Measurements from ENCODE around the gene ZNF536.
"Not testable (repeated sequence)": the region's sequence is repeated elsewhere in the genome, so short reads cannot be mapped to it uniquely, and the experiment has no call there.

The ZNF536 gene

GRCh38 chr19:30390356-30390988 is 18.3 kb downstream of the ZNF536 start:
- DNase-seq = no peak

- DNase-seq = no peak
These were observed 18.9 kb downstream of the ZNF536 start for GRCh38 chr19:30391052-30391451.

- peak; percentile 28 for DNase-seq
These were observed 19.7 kb downstream of the ZNF536 start for GRCh38 chr19:30391554-30392551.

DNA sequence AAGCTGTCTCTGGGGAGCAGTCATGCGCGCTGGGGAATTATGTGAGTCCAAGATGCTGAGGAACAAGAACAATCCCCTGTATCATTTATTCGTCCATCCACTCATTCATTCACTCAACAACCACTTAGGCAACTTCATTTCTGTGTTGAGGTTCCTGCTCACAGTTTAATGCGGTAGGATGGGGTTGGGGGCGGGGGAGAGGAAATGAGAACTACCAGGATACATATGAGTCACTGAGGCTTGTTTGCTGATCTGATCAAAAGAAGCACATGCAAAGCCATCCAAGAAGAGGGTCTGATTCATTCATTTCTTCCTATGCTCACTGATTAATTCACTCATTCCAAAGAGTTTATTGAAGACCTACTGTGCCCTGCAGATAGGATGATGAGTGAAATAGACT is 20.9 kb downstream of the ZNF536 start:
- no peak for DNase-seq

DNA sequence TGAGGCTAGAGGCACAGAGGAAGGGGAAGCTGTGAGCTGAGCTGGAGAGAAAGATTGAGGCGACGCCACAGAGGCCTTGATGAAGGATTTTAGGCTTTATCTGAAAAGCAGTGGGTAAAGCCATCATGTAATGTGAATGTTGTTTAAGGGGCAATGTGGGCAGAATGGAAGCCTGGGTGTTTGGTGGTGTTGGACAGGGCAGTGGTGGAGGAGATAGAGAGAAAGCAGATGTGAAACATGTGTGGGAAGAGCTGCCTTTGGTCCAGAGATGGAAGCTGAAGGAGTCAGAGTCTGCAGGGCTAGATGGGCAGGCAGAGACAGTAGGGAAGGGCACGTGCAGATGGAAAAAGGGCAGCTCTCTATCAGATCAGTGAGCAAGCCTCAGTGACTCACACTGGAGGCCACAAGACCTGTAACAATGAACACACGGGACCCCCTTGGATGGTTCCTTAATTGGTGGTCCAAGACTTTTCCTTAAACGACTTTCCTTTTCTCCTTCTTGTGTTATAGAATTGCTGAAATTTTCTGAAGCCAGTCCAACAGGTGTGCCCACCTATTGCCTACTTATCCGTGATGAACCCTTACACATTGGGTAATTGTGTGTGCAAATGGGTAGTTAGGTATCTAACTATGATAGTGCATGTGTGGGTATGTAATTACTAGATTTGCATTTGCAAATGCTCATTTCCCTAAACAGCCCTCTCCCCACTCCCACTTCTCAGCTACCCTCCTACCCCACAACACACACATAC is 21.7 kb downstream of the ZNF536 start:
- no peak for DNase-seq

DNA sequence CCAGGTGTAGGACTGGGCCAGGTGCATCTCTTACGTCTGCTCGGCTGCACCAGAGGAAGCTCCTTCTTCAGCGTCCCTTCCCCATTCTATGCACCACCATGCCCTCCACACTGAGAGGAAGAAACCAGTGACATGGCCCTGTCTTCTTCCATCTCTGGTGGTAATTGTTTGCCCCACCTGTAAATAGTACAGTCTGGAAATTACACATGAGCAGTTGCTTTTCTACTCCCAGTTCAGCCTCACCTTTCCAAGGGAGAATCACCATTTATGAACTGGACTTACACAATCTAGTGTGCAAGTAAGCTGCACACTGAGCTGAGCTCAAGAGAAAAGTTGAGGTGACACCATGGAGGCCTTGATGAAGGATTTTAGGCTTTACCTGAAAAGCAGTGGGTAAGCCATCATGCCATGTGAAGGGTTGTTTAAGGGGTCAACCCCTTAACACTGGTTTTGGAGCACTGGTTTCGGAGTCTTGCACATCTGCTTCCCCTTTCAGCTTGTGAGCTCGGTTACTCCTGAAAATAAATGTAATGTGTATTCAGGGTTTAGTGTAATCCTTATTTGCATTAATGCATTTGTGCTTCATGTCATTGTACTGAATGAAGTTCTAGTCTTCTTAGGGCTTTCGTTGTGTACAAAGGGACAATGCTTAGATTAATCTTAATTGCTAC is 22.4 kb downstream of the ZNF536 start:
- no peak for DNase-seq

DNA sequence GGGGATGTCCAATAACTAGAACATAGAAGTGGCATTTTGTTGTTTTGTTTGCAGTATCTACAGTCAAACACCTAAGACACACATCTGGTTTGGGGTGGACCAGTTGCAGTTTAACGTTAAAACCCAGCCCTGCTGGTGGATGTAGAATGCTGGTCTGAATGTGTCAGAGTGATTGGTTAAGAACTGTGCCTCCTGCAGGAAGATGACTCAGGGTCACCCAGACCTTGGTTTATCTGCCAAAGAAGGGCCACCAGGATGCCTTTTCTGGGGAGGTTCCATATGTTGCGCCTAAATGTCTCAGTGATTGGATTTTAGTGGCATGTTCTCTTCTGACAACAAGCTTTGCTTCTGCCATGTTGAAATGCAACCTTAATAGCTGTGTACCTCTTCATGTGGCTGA is 23.1 kb downstream of the ZNF536 start:
- no peak for DNase-seq

GRCh38 chr19:30398539-30398938 is 26.4 kb downstream of the ZNF536 start:
- not testable (repeated sequence) for DNase-seq

- no peak for DNase-seq
These were observed 29.8 kb downstream of the ZNF536 start for GRCh38 chr19:30401956-30402355.

DNA sequence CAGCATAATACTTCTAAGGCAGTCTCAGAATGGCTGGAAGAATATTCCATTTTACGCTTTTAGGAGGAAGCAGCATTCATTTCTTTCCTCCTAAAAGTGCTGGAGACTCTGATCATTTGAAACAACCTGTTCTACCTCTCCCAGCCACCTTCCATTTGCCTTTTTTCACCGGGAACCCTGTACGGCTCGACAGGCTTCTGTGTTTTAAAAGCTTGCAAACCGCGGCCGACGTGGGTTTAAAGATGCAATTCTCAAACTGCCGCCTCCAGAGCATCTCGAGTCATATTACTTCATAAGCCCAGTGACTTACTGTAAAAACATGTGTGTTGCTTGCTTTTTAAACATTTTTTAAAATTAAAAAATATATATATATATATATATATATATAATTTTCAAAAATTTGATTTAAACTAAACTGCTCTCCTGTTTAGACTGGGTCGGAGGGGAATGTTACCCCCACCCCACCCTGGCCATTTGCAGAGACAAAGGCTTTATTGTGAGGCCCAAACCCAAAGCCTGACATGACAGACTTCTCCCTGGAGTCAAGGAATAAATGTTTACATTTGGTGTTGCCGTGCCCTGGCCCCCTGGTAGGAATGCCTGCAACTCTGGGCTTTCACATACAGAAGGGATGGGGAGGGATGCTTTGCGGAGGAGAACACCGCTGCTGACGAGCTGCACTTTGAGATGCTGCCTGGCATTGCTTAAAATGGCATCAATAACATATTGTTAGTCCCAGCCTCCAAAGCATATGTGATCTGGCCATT is 30.4 kb downstream of the ZNF536 start:
- DNase-seq = no peak

DNA sequence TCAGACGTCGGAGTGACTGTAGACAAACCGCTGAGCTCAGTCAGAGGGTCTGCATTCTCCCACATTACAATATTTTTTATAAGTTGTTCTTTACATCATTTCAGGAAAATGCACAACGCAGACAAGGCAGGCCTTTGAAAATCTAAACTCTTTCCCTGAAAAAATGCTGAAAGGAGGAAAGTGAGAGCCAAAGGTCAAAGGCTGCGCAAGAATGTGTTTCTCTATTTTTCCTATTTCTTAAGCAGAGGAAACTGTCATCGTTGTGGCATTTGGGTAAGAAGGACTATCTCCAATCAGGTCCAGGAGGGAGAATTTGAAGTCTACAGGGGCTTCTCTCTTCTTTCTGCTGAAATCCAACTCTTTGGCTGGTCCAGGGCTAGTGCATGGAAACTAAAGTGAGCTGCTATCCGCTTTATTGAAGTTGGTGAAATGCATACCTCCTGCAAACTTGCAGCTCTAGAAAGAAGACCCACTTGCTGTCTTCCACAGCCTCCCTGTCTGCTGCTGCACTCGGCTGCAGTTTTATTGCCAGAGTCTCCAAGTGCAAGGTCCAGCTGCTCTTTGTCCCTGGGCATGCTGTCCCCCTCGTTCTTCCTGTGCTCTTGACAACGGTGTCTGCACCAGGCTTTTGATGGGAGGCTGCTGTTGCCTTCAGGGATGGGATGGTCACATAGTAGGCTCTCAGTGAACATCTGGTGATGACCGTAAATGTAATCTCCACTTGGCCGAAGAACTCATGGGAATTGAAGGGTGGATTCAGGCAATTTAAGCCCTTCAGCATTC is 31.2 kb downstream of the ZNF536 start:
- no peak for DNase-seq

- no peak for DNase-seq
These were observed 34.3 kb downstream of the ZNF536 start for GRCh38 chr19:30406220-30407067.

GRCh38 chr19:30407068-30407709 is 35.0 kb downstream of the ZNF536 start:
- no peak for DNase-seq

DNA sequence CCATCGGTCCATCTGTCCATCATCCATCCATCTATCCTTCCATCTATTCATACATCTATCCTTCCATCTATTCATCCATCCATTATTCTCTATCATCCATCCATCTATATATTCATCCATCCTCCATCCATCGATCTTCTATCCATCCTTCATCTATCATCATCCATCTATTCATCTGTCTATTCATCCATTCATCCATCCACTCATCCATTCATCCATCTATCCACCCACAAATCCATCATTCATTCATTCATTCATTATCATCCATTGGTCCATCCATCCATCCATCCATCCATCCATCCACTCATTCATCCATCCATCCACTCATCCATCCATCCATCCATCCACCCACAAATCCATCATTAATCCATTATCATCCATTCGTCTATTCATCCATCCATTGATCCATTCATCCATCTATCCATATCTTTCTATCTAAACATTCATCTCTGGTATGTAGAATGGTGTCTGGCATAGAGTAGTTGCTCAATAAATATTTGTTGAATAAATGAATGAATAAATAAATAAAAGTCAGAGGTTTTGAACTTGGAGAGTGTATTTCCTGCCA is 36.6 kb downstream of the ZNF536 start:
- DNase-seq = no peak

DNA sequence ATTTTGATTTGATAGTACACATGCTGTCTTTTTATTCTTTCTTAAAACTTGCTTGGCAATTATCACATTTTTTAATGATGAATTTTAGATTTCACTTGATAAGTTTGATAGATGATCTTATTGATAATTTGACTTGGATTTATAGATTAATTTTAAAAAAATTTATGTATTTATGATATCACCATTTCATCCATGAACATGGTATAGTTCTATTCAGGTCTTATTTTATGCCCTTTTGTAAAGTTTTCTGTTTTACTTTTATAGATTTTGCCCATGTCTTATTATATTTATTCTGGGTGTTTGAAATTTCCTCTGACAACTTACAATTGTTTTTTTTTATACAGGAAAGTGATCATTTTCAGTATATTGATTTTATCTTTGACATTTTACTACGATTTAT is 39.5 kb downstream of the ZNF536 start:
- DNase-seq = no peak

DNA sequence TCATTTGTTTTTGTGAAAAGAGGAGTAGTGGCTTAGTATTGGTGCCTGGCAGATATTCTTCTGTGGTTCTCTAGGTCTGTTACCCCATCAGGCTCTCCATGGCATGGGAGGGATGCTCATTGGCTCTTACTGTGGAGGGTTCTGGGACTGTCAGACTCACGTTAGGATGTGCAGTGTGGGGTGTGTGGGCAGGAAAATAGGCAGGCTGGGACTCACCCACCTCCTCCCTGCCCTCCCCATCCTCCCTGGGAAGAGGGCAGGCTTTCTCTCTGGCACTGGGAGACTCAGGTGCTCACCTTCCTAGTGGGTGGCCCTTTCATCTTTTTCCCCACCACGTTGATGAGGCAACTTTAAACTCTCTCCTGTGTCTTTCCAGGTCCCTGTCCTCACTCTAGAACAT is 44.2 kb downstream of the ZNF536 start:
- no peak for DNase-seq

GRCh38 chr19:30417166-30417565 is 45.0 kb downstream of the ZNF536 start:
- DNase-seq = not testable (repeated sequence)

- no peak for DNase-seq
These were observed 47.5 kb downstream of the ZNF536 start for GRCh38 chr19:30419568-30420180.

DNA sequence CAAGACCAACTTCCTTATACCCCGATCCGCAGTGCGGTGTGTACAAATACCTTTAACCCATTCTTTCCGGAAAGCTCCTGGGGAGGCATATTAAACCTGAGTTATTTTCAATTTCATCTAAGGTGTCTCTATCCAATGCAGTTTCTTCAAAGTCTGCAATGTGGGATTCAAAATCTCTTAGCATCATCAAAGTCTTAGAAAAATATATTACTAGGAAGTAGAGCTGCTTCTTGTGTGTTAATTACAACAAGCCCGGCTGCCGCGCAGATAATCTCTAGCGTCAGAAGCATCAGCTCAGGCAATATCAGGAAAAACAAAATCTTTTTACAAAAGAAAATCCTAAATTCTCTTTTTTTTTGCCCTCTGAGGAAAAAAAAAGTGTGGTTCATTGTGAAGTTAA is 48.1 kb downstream of the ZNF536 start:
- DNase-seq = no peak

All from NCI-H226 (cell line).